ENCODE results near the gene SLC52A3.

DNA sequence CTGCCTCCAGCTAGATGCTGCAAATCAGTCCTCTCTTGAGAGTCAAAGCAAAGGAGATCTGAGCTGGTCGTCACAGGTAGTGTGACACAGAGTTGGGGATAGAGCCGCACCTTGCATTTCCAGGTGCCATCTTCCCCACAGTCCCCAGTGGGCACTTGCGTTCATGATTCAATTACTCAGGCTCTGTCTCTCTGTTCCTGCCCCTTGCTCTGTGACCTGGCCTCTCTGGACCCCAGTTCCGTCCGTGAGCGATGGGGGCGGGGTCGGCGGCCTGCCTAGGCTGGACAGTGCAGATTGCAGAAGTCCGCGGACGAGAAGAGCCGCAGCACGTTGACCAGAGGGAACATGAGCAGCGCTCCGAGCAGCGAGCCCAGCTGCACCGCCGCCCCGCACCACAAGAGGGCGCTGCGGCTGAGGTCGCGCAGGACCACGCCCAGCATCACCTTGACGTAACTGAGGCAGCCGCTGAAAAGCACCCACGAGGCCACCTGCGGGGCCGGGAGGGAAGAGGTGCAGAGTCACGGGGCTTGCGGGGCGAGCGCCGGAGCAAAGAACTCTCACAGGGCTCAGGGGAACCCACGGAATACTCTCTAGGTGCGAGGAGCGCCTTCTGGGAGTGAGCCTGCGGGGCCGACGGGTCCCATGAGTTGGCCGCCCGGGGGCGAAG, 7.4 kb downstream of the SLC52A3 start:
- TF ChIP-seq POLR2AphosphoS5 (IDR thresholded peaks at IDR 0.05; ENCODE audit: low read depth, low read length) (no peak), POLR2A (IDR thresholded peaks at IDR 0.05; ENCODE audit: low read depth, low read length) (no peak), TAF1 (IDR thresholded peaks at IDR 0.05; ENCODE audit: low read depth, low read length) (no peak), PAX5 (IDR thresholded peaks at IDR 0.05; ENCODE audit: insufficient read depth, low read length, severe bottlenecking) (no peak), POU2F2 (IDR thresholded peaks at IDR 0.05; ENCODE audit: low read depth, low read length) (no peak), SPI1 (IDR thresholded peaks at IDR 0.05; ENCODE audit: low read depth, low read length) (no peak)

All from GM12891 (cell line).